SKM-1 treated with dmso at 0.1 percent for 144 hours (cell line): ENCODE measurements around the gene TUBA1C.
A peak's percentile ranks its signal among the peaks of the same experiment; 100 is the strongest.
"Not testable (repeated sequence)": the region's sequence is repeated elsewhere in the genome, so short reads cannot be mapped to it uniquely, and the experiment has no call there.

Experiments
- DNase-seq: peaks from one replicate; lab custom pipeline; 2025; ENCODE audit not compliant: unreplicated experiment; lab: John Stamatoyannopoulos, UW

TUBA1C gene

GRCh38 chr12:49255456-49255855 is 9.4 kb upstream of the TUBA1C start:
- not testable (repeated sequence) for DNase-seq

GRCh38 chr12:49255857-49256637 is 8.8 kb upstream of the TUBA1C start:
- no peak for DNase-seq

GRCh38 chr12:49257508-49258184 is 7.2 kb upstream of the TUBA1C start:
- not testable (repeated sequence) for DNase-seq

GRCh38 chr12:49259452-49259851 is 5.4 kb upstream of the TUBA1C start:
- no peak for DNase-seq

- DNase-seq, result no peak
Measured at GRCh38 chr12:49260166-49260565, 4.7 kb upstream of the TUBA1C start.

- no peak for DNase-seq
Measured at GRCh38 chr12:49260571-49261363, 4.1 kb upstream of the TUBA1C start.

- DNase-seq, result no peak
Measured at GRCh38 chr12:49261721-49262120, 3.2 kb upstream of the TUBA1C start.

- no peak for DNase-seq
Measured at GRCh38 chr12:49263400-49263763, 1.5 kb upstream of the TUBA1C start.

- DNase-seq, result no peak
Measured at GRCh38 chr12:49264466-49264872, 413 bp upstream of the TUBA1C start.

- not testable (repeated sequence) for DNase-seq
Measured at GRCh38 chr12:49269191-49269590, 4.3 kb downstream of the TUBA1C start.

GRCh38 chr12:49272790-49273725 is 8.2 kb downstream of the TUBA1C start:
- DNase-seq, result no peak

- no peak for DNase-seq
Measured at GRCh38 chr12:49273726-49274395, 9.0 kb downstream of the TUBA1C start.

- DNase-seq, result no peak
Measured at GRCh38 chr12:49274396-49275069, 9.7 kb downstream of the TUBA1C start.

- DNase-seq, result no peak
Measured at GRCh38 chr12:49276304-49277290, 11.7 kb downstream of the TUBA1C start.

- DNase-seq, result no peak
Measured at GRCh38 chr12:49277466-49277865, 12.6 kb downstream of the TUBA1C start.

- peak; percentile 69 for DNase-seq
Measured at GRCh38 chr12:49279706-49280159, 14.9 kb downstream of the TUBA1C start.

- not testable (repeated sequence) for DNase-seq
Measured at GRCh38 chr12:49280545-49280944, 15.7 kb downstream of the TUBA1C start.

GRCh38 chr12:49282302-49282701 is 17.4 kb downstream of the TUBA1C start:
- DNase-seq, result no peak
